PC-3 (cell line): ENCODE data around the gene HIF1AN. TPM values are rescaled to one million over a fixed set of nuclear protein-coding genes. Genes with fewer than 3 reads are reported as not detected.

Experiments
- ATAC-seq: fragments of 200-7000 bp; cut with Tn5 transposase; 2 replicates; pipeline ENCODE4 v1.9.1; 2020; ENCODE audit warnings: mild to moderate bottlenecking, moderate library complexity
- BruUV-seq: library from RNA; stranded (reverse); fragments of 400-500 nt; replicated peaks from 2 replicates; lab custom pipeline; 2021; lab: Mats Ljungman, UMichigan
- CTCF ChIA-PET: fragments of 300-600 bp; sonication (Branson Sonifier 250); formaldehyde crosslinking; loops from one replicate; lab custom pipeline; 2022; ENCODE audit warnings: antibody characterized with exemption; lab: Charles Lee
- POLR2A ChIA-PET: fragments of 300-600 bp; sonication (Branson Sonifier 250); formaldehyde crosslinking; loops from one replicate; lab custom pipeline; 2022; ENCODE audit warnings: antibody characterized with exemption; ENCODE audit not compliant: unreplicated experiment; lab: Charles Lee
- DNase-seq: peaks from one replicate; pipeline ENCODE4 v3.0.0-alpha.2; 2015
- H2AFZ ChIP-seq: fragments of 300-600 bp; sonication (generic); 2 replicates; pipeline ENCODE4 v1.6.0; 2016; ENCODE audit warnings: antibody characterized with exemption, low read length
- H3F3A ChIP-seq: fragments of 300-600 bp; sonication (generic); one replicate; pipeline ENCODE4 v1.6.0; 2017; ENCODE audit warnings: antibody characterized with exemption, low read length, control low read depth, mild to moderate bottlenecking; ENCODE audit not compliant: unreplicated experiment
- H3K27ac ChIP-seq: fragments of 300-600 bp; sonication (generic); 2 replicates; pipeline ENCODE4 v1.5.1; 2016; ENCODE audit warnings: mild to moderate bottlenecking, low read length
- H3K27me3 ChIP-seq: fragments of 300-600 bp; sonication (generic); 2 replicates; pipeline ENCODE4 v1.6.1; 2016; ENCODE audit warnings: low read length, mixed read lengths
- H3K36me3 ChIP-seq: fragments of 300-600 bp; sonication (generic); 2 replicates; pipeline ENCODE4 v1.6.1; 2016; ENCODE audit warnings: low read depth, mixed run types, low read length, mixed read lengths
- H3K4me1 ChIP-seq: fragments of 300-600 bp; sonication (generic); 2 replicates; pipeline ENCODE4 v1.5.1; 2016; ENCODE audit warnings: low read length; ENCODE audit not compliant: insufficient read depth
- H3K4me2 ChIP-seq: fragments of 300-600 bp; sonication (generic); 2 replicates; pipeline ENCODE4 v1.6.0; 2016; ENCODE audit warnings: low read length
- H3K4me3 ChIP-seq: fragments of 300-600 bp; sonication (generic); 2 replicates; pipeline ENCODE4 v1.5.1; 2016; ENCODE audit warnings: mild to moderate bottlenecking, low read length, mixed read lengths
- H3K79me2 ChIP-seq: fragments of 300-600 bp; sonication (generic); 2 replicates; pipeline ENCODE4 v1.6.1; 2017; ENCODE audit warnings: low read length, mixed read lengths
- H3K9ac ChIP-seq: fragments of 300-600 bp; sonication (generic); 2 replicates; pipeline ENCODE4 v1.6.0; 2016; ENCODE audit warnings: mild to moderate bottlenecking, low read length
- H3K9me2 ChIP-seq: fragments of 300-600 bp; sonication (generic); replicated peaks from 2 replicates; pipeline ENCODE4 v1.6.1; 2016; ENCODE audit warnings: mixed run types, low read length, mixed read lengths
- H3K9me3 ChIP-seq: fragments of 300-600 bp; sonication (generic); 2 replicates; pipeline ENCODE4 v1.6.1; 2016; ENCODE audit warnings: low read length, mixed read lengths
- H4K20me1 ChIP-seq: fragments of 300-600 bp; sonication (generic); 2 replicates; pipeline ENCODE4 v1.6.1; 2016; ENCODE audit warnings: low read length, mixed read lengths
- EZH2 ChIP-seq: fragments of 300-600 bp; sonication (generic); IDR thresholded peaks from one replicate; pipeline ENCODE4 v1.6.1; 2017; ENCODE audit warnings: antibody characterized with exemption, mild to moderate bottlenecking, low read length; ENCODE audit not compliant: unreplicated experiment
- EZH2phosphoT487 ChIP-seq: fragments of 300-600 bp; sonication (generic); IDR thresholded peaks from 2 replicates; pipeline ENCODE4 v1.6.1; 2018; ENCODE audit warnings: mild to moderate bottlenecking, antibody characterized with exemption, low read length, borderline replicate concordance
- intact Hi-C: fragments of 100-400 bp; cut with micrococcal nuclease; formaldehyde crosslinking; loops from 2 replicates; pipeline ENCODE4 v1.9.0; 2023
- total RNA-seq: library from RNA; depleted of rRNA; stranded (reverse); fragments of >200 nt; gene quantifications from 2 replicates; pipeline ENCODE4 v1.2.3, GENCODE V29; 2014
- TF ChIP-seq, protein P1 (sequence below): fragments of 300-600 bp; sonication (generic); conservative IDR thresholded peaks from 2 replicates; pipeline ENCODE4 v1.5.1; 2017; ENCODE audit warnings: antibody characterized with exemption, low read depth, mild to moderate bottlenecking, low read length

Gene HIF1AN
- total RNA-seq, 1 experiment from 2014 or later, result 4.5 TPM

DNA sequence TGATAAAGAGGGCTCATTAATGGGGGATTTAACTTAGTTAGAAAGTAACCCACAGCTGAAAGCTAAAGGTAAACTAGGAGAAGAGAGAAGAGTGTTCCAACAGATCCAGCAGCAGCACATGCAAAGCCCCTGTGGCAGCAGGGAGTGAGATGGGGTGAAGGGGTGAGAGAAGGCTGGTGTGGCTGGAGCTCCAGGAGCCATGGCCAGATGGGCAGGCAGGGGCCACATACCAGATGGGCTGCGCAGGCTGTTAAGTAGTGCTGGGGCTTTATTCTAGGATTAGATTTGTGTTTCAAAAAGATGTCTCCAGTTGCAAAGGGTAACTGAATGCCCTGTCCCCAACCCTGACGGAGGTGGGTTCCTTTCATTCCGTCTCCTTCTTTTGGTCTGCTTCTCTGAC is 33.2 kb downstream of the HIF1AN start:
- H3F3A ChIP-seq, result no peaks in the 10 kb centered on the region
- no peak overlapping the region for H3K27ac ChIP-seq
- no peak overlapping the region for H3K4me2 ChIP-seq
- no peaks in the 10 kb centered on the region for H3K9me2 ChIP-seq
- no peak overlapping the region for H2AFZ ChIP-seq
- no peak for DNase-seq
- H3K4me1 ChIP-seq, result no peaks in the 10 kb centered on the region
- no peak for TF ChIP-seq EZH2
- no peak for TF ChIP-seq EZH2phosphoT487
- TF ChIP-seq, protein P1, sequence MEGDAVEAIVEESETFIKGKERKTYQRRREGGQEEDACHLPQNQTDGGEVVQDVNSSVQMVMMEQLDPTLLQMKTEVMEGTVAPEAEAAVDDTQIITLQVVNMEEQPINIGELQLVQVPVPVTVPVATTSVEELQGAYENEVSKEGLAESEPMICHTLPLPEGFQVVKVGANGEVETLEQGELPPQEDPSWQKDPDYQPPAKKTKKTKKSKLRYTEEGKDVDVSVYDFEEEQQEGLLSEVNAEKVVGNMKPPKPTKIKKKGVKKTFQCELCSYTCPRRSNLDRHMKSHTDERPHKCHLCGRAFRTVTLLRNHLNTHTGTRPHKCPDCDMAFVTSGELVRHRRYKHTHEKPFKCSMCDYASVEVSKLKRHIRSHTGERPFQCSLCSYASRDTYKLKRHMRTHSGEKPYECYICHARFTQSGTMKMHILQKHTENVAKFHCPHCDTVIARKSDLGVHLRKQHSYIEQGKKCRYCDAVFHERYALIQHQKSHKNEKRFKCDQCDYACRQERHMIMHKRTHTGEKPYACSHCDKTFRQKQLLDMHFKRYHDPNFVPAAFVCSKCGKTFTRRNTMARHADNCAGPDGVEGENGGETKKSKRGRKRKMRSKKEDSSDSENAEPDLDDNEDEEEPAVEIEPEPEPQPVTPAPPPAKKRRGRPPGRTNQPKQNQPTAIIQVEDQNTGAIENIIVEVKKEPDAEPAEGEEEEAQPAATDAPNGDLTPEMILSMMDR, result no peak
- H3K27me3 ChIP-seq, result no peaks in the 10 kb centered on the region
- ChIA-PET POLR2A (no interaction called here), CTCF (no interaction called here)
- H3K79me2 ChIP-seq, result no peaks in the 10 kb centered on the region
- no peaks in the 10 kb centered on the region for H3K36me3 ChIP-seq
- H3K9me3 ChIP-seq, result no peaks in the 10 kb centered on the region
- BruUV-seq, result no TSS peak
- no peaks in the 10 kb centered on the region for H4K20me1 ChIP-seq
- intact Hi-C loops, result loop anchor here (10.0 kb wide), 1 partner anchor 306 kb away; no protein-coding TSS in a partner anchor
- no peak for ATAC-seq
- no peak overlapping the region for H3K4me3 ChIP-seq
- H3K9ac ChIP-seq, result no peak overlapping the region

DNA sequence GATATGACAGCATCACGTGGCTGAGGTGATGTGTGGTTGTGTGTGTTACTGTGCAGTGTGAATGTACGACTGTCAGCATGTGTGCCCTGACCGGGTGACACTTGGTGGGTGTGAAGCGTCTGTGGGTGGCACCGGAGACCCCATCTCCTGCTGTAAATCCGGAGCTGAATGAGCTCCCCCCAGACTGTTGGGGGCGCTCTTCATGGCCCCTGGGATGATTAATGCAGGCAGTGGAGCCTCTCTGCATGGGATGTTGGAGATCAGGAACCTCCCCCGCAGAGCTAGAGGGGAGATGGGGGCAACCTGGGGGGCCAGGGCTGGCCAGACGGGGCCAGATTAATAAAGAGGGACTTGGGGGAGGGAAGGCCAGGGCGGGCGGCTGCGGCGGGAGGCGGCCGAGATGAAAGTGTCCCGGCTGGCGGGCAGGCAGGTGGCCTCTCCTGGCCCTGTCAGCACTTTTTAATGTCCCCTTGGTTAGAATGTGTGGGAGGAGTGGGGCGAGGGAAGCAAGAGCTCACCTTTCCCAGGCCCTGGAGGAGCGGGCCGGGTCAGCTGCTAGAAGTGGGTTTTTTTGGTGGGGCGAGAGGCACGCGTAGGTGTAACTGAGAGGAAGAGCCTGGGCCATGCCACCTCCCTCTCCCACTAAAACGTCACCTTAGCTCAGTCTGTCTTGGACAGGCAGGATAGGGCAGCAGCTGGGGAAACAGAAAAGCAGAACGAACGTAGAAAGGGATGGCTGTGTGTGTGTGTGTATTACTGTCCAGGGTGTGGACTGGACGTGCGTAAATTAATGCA is 34.1 kb downstream of the HIF1AN start:
- no peaks in the 10 kb centered on the region for H3K4me1 ChIP-seq
- no peak overlapping the region for H3K4me3 ChIP-seq
- no peak for TF ChIP-seq EZH2phosphoT487
- no peak for TF ChIP-seq EZH2
- TF ChIP-seq, protein P1, result peak; percentile 22; the same call in 1 of the 2 replicates
- no peaks in the 10 kb centered on the region for H3F3A ChIP-seq
- no peaks in the 10 kb centered on the region for H3K79me2 ChIP-seq
- no peaks in the 10 kb centered on the region for H3K36me3 ChIP-seq
- intact Hi-C loops, result loop anchor here (10.0 kb wide), 1 partner anchor 305 kb away; no protein-coding TSS in a partner anchor
- ATAC-seq (no peak), DNase-seq (no peak)
- H3K9me3 ChIP-seq, result no peaks in the 10 kb centered on the region
- H4K20me1 ChIP-seq, result no peaks in the 10 kb centered on the region
- CTCF ChIA-PET, result interaction anchor here (0.6 kb wide), 1 partner anchor 308 kb away, joined by 3 read pairs; no protein-coding TSS in a partner anchor
- no peak overlapping the region for H3K27ac ChIP-seq
- no peak overlapping the region for H3K4me2 ChIP-seq
- no peaks in the 10 kb centered on the region for H3K9me2 ChIP-seq
- H3K27me3 ChIP-seq, result 0 out of 2 replicates have a peak, but pooled peaks cover 6% of the 10 kb centered on the region
- BruUV-seq, result no TSS peak
- no peak overlapping the region for H3K9ac ChIP-seq
- POLR2A ChIA-PET, result no interaction called here
- H2AFZ ChIP-seq, result no peak overlapping the region

DNA sequence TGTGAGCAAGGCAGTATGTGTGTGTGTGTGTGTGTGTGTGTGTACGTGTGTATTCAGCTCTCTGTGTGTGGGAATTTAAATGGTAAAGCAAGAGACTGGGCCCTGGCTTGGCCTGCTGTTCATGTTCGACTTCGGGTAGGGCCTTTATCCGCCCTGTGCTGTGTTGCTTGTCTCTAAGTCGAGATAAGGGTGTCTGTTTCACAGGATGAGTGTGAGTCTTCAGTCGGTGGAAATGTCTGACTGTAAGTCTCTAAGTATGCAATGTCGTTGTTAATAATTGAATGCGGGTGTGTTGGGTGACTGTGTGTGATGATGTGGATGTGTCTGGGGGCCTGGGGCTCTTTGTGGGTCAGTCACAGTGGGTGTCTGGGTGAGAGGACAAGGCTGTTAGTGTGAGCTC is 34.8 kb downstream of the HIF1AN start:
- Histone ChIP-seq H3F3A (no peaks in the 10 kb centered on the region), H3K79me2 (no peaks in the 10 kb centered on the region), H3K9me3 (no peaks in the 10 kb centered on the region), H3K36me3 (no peaks in the 10 kb centered on the region), H3K4me3 (no peak overlapping the region), H2AFZ (no peak overlapping the region), H3K9ac (no peak overlapping the region), H3K27ac (no peak overlapping the region), H3K27me3 (0 out of 2 replicates have a peak, but pooled peaks cover 6% of the 10 kb centered on the region), H4K20me1 (no peaks in the 10 kb centered on the region), H3K4me1 (no peaks in the 10 kb centered on the region), H3K9me2 (no peaks in the 10 kb centered on the region), H3K4me2 (no peak overlapping the region)
- ATAC-seq (no peak), DNase-seq (no peak)
- TF ChIP-seq EZH2phosphoT487, result no peak
- TF ChIP-seq, protein P1, result no peak
- TF ChIP-seq EZH2, result no peak
- intact Hi-C loops, result no loop called here
- POLR2A ChIA-PET, result no interaction called here
- CTCF ChIA-PET, result no interaction called here
- BruUV-seq, result no TSS peak
